ENCODE measurements around the gene VDAC2. TPM values are rescaled to one million over a fixed set of nuclear protein-coding genes. Genes with fewer than 3 reads are reported as not detected.

VDAC2 gene
- total and polyA plus RNA-seq, 10 of the 15 experiments (the other 5 are each of a cell fraction or from before 2014, with no cell fraction given), result 73.4 to 294 (median 146) TPM

DNA sequence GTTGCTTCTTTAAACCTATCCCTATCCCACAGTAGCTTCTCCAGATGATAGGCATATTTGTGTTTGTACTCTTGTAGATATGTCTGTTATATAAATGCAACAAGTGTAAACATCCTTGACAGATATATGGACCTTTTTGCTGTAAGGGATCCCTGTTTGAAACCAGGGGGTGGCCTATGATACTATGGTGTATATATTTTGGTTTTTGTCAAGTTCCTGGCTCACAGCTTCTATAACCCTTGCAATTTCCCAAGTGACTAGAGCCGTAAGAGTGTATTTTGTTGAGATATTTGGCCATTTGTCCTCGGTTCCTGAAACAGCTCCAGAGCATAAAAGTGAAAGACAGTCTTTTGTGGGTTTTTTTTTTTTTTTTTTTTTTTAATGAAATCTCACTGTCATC is 15.5 kb downstream of the VDAC2 start (continued):
- TF ChIP-seq REST (IDR thresholded peaks at IDR 0.05; ENCODE audit: low read depth, low read length) (no peak), RELA (IDR thresholded peaks at IDR 0.05; ENCODE audit: borderline replicate concordance, partially characterized antibody) (no peak), IKZF1 (conservative IDR thresholded peaks at IDR 0.05) (no peak), MAX (IDR thresholded peaks at IDR 0.05; ENCODE audit: low read depth, low read length) (no peak), EP300 (IDR thresholded peaks at IDR 0.05; ENCODE audit: borderline replicate concordance in 1 of 2, control insufficient read depth in 1 of 2, low read depth in 2 of 2, low read length in 2 of 2) (no peak), SKIL (IDR thresholded peaks at IDR 0.05; ENCODE audit: low read depth, poor library complexity, severe bottlenecking) (no peak)
